ENCODE measurements around the gene SBSN.

SBSN gene, protein sequence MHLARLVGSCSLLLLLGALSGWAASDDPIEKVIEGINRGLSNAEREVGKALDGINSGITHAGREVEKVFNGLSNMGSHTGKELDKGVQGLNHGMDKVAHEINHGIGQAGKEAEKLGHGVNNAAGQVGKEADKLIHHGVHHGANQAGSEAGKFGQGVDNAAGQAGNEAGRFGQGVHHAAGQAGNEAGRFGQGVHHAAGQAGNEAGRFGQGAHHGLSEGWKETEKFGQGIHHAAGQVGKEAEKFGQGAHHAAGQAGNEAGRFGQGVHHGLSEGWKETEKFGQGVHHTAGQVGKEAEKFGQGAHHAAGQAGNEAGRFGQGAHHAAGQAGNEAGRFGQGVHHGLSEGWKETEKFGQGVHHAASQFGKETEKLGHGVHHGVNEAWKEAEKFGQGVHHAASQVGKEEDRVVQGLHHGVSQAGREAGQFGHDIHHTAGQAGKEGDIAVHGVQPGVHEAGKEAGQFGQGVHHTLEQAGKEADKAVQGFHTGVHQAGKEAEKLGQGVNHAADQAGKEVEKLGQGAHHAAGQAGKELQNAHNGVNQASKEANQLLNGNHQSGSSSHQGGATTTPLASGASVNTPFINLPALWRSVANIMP

DNA sequence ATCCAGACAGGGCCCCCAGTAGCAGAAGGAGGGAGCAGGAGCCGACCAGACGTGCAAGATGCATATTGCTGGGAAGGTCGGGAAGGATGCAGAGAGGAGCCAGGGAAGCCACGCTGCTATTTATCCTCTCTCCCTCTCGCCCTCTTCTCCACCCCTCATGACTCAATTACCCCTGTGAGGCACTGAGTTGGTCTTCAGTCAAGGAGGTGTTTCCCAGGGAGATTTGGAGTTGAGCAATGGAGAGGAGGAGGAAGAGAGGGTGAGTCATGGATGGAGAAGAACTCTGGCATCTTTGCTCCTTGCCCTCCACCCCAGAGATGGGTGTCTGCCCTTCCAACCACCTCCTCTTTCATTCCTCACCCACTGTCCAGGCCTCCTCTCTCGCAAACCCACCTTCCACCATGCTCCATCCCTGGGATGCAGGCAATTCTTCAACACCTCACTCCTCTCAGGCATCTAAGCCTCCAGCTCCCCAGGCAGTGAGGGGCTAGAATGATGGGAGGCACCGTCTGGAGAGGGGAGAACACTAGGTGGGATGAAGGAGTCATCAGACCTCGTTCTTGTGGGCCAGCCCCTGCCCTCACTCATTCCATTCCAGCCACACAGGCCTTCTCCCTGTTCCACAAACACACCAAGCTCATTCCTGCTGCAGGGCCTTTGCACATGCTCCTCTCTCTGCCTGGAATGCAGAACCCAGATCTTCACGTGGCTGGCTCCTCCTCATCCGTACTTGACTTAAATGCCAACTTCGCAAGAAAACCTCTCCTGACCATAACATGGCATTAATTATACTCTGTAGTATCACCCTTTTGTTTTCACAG, at the start of gene SBSN:
Gene SBSN (minus strand): TSS at position 94 of the 821 bp plus-strand sequence. CDS start 30 bp downstream, at position 64.
- no peak for DNase-seq

DNA sequence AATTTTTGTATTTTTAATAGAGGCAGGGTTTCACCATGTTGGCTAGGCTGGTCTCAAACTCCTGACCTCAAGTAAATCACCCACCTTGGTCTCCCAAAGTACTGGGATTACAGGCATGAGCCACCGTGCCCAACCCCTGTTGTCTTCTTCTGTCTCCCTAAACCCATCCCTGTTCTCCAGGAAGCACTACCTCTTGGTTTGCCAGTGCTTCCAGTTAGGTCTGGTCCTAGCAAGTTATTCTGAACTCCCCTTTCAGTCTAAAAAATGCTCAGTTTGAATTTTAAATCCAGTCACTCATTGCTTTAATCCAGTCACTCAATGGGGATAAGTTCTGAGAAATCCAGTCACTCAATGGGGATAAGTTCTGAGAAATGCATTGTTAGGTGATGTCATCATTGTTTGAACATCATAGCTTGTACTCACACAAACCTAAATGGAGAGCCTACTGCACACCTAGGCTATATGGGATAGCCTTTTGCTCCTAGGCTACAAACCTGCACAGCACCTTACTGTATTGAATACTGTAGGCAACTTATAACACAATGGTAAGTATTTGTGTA, 43.4 kb upstream of the SBSN start:
- DNase-seq: no peak

DNA sequence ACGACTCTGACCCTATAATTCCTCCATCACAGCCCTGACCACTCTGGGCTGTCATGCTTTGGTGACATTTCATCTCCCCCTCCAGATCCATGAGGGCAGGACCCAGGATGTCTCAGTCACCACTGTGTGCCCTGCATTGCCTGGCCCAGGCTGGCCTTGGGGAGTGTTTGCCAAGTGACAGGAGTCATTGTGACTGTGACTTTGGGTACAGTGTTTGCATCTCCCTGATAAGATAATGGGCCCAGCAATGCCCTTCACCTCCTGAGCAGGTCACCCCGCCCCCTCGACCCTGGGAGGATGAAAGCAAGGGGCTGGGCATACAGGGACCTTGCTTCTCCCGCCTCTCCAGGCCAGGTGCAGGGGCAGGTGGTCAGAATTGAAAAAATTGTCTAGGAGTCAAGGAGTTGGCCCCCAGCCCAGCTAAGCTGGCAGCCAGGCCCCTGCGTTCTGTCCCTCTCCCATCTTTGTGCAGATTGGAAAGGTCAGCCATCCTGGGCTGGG, 41.2 kb upstream of the SBSN start:
- DNase-seq: no peak

DNA sequence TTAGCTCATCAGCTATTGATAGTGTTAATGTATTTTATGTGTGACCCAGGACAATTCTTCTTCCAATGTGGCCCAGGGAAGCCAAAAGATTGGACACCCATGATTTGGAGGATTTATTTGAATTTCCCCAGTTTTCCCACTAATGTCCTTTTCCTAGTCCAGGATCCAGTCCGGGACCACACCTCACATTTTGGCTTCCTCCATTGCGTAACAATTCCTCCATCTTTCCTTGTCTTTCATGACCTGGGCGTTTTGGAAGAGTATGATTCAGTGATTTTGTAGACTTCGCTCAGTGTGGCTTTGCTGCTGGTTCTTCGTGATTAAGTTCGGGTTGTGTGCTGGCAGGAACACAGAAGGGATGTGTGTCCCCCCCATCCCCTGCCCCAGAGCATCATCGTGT, 38.6 kb upstream of the SBSN start:
- DNase-seq: no peak

DNA sequence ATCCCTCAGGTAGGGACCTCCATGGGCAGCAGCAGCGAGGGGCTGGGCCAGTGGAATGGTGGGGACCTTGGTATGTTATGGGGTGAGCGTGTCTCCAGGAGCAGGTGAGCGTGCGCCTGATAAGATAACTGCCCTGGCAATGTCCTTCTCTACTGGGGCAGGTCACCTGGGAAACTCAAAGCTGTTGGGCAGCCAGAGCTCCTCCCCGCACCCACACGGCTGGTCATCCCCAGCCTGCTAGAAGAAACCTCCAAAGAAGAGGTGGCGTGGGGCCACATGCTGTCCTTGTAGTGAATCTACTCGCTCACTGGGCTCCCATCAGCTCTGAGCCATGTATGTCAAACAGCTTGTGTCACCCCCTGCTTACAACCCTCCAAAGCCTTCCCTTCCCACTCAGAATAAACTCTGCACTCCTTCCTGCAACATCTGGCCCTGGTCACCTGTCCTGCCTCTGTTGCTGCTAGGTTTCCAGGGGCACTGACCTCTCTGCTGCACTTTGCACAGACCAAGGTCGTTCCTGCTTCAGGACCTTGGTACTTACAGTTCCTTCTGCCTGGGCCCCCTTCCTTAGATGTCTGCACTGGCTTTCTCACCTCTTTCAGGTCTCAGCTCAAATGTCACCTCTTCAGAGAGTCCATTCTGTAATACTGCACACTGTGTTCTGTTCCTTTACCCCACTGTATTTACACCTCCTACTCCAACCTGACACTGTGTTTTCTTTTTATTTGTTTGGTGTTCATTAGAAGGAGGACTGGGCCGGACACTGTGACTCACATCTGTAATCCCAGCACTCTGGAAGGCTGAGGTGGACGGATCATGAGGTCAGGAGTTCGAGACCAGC, 37.1 kb upstream of the SBSN start:
- no peak for DNase-seq

DNA sequence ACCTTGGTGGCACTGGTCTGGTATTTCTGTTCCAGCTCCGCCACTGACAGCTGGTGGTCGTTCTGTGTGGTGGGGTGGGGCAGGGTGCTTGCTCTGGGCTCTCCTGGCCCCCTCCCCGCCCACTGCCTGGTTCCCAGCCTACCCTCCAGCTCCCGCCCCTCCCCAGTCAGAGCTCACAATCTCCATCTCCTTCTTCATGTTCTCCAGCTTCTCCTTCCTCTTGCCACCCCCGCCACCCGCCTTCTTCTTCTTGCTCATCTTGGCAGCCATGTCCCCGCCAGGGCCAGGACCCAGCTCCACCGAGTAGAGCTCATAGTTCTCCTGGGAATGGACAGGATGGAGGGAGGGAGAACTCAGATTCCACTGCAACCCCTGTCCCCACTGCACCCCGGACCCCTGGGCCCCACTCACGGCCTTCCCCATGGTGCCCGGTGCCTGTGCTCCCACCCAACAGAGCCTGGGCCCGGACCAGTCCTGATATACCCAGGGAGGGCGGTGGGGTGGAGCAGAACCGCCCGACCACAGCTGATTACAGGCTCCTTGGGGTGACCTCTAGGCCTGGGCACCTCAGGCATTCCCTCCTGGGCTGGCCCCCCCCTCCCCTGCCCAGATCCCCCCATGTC, 35.2 kb upstream of the SBSN start, which contains the start of gene ATP4A:
Gene ATP4A (minus strand): TSS at position 452 of the 623 bp plus-strand sequence. CDS start 29 bp downstream, at position 423.
- no peak for DNase-seq

DNA sequence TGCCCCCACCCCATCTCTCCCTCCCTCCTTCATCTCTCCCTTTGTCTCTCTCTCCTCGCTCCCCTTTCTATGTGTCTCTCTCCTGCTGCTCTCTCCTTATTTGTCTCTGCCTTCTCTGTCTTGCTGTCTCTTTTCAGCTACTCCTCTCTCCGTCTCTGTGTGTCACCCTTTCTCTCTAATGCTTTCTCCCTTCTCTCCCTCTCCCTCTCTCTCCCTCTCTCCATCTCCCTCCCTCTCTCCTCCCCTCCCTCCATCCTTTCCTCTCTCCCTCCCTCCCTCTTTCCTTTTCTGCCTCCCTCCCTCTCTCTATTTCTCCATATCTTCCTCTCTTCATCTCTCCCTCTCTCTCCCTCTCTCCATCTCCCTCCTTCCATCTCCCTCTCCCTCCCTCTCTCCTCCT, 34.7 kb upstream of the SBSN start:
- no peak for DNase-seq

DNA sequence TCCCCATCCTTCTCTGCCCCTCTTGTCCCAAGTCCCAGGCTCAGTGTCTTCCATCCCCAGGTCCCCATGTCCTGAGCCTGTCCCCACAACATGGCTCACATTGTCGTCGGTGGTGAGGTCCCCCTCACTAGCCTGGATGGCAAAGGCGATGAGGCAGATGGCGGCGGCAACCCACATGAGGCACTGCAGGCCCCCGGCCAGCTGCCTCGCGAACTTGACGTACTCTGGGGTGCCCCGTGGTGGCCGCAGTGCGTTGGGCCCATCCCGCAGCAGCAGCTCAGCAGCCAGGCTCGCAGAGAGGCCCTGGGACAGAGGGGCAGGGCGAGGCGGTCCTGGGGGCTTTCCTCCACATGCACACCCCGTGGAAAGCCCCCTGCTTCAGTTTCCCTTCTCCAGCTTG, 34.2 kb upstream of the SBSN start:
- no peak for DNase-seq

DNA sequence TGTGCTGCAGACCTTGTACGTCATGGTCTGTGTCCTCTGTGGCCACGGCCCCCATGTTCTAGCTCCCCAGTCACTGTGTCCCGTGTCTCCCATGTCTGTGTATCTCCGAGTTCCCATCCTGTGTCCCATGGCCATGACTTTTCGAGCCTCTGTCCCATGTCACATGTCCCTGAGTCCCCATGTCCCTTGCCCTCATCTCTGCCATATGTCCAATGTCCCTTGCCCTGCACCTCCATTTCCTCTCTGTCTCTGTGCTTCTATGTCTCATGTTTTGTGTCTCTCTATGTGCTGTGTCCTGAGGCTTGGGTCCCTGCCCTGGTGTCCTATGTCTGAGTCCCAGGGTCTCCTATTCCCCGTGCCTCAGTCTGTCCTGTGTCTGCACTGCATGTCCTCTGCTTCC, 33.3 kb upstream of the SBSN start:
- DNase-seq: no peak

DNA sequence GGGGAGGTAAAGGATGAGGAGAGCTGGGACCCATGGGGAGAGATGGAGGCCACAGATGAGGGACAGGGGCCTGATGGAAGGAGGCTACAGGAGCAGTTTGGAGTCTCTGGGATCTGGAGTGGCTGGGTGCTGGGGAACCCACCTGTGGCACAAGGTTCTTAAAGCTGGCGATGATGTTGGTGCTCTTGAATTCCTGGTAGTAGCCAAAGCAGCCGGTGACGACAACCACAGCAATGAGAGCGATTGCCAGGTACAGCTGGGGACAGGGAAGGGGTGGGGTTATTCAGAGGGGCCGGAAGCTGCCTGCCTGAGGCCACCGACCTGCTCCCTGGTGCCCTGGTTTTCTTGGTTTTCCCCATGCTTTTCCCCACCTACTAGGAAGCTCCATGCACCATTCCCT, 32.6 kb upstream of the SBSN start:
- no peak for DNase-seq

DNA sequence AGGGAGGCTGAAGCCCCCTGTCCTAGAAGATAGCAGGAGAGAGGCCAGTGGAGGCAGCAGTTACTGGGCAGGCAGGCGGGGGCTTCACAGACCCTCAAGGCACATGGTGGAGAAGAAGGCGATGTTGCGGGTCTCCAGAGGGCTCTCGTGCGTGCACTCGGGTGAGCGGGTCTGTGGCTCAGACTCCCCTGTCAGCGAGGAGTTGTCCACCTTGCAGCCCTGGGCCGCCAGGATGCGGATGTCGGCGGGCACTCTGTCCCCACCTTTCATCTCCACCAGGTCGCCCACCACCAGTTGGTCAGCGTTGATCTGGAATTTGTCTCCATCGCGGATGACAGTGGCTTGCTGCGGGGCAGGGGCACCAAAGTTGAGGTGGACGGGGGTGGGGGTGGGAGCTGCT, 32.2 kb upstream of the SBSN start:
- no peak for DNase-seq

DNA sequence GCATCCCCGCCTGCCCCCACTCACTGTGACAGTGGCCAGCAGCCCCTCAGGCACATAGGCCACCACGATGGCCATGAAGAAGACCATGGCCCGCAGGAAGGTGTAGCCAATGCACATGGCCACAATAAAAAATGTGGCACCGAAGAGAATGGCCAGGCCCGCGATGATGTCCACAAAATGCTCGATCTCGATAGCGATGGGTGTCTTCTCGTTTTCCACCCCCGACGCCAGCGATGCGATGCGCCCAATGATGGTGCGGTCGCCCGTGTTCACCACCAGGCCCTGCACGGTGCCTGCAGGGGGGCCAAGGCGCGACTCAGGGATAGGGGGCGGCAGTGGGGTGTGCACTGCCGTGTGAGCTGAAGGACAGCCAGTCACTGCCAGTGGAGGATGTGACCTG, 31.7 kb upstream of the SBSN start:
- no peak for DNase-seq

DNA sequence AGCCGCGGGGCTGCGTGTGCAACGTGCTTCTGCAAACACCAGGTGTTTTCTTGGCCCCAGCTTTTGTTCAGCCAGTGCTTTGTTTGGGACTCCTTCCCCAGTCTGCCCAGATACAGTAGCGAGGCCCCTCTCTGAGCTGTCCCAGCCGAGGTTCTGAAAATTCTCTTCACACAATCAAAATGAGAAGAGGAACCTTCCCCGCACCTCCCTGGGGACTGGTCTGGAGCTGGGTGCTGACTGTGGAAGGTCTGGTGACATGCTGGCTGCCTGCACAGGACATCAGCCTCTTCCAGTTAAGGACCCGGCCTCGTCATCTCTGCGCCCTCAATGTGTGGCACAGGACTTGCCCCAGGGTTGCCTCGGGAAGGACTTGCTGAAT, 31.2 kb upstream of the SBSN start:
- DNase-seq: no peak

DNA sequence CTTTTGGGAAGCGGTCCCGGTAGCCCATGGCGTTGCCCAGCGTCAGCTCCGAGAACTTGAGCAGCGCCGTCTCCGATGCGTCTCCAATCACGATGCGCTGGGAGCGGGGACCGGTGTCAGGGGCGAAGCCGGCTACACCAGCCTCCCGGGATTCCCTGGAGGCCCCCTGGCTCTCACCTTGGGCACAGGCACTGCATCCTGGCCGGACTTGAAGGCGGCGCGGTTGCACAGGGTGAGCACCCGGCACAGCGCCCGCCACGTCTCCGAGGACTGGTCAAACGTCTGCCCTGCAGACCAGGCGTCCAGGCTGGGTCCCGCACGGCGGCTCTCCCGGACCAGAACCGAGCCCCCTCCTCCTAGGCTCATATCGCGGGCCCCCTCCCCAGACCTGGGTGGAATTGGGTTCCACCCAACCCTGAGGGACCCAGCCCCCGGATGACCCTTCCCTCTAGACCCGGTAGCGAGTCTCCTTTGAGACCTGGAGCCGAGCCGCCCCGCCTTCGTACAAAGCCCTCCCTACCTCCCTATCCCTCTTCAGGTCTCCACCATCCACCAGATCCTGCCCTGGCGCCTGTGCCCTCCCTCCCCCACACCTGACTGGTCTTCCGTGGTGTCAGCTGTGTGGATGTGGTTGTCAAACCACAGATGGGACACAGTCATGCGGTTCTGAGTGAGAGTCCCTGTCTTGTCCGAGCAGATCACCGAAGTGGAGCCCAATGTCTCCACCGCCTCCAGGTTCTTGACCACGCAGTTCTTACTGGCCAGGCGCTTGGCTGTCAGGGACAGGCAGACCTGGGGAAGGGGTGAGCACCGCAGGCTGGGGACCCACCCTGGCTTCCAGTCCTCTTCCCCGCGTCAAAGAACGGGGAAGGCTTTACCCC, 30.5 kb upstream of the SBSN start:
- DNase-seq: no peak

DNA sequence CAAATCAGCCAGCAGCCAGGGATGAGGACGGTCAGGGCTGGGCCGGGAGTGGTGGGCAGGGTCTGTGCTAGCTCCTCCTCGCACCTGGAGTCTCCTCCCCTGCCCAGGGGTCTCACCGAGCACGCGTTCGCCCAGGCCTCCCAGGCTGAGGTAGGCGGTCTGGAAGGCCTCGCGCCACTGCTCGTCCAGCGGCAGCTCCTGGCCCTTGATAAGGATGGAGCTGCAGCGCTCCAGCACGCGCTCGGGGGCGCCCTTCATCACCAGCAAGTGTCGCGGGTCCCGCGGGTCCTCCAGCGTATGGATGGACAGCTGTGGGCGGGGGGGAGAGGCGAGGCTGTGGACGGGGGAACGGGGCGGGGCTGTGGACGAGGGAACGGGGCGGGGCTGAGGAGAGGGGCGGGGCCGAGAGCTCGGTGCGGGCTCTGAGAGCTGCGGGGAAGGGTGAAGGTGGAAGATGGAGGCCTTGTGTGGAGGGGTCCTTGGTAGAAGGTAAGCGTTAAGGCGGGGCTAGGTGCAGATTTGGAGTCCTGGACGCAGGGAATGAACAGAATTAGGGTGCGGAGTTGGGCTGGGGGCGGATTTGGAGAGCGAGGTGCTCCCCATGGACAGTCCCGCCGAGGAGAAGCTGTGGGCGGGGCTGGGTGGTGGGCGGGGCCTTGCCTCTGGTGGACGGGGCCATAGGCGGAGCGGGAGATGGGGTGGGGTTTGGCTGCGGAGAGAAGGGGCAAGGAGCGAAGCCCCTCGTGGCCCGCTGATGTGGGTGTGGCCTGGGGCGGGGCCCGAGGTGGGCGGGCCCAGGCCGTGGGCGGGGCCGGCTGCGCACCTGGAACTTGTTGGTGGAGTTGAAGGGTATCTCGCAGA, 29.7 kb upstream of the SBSN start:
- peak; percentile 32 for DNase-seq

DNA sequence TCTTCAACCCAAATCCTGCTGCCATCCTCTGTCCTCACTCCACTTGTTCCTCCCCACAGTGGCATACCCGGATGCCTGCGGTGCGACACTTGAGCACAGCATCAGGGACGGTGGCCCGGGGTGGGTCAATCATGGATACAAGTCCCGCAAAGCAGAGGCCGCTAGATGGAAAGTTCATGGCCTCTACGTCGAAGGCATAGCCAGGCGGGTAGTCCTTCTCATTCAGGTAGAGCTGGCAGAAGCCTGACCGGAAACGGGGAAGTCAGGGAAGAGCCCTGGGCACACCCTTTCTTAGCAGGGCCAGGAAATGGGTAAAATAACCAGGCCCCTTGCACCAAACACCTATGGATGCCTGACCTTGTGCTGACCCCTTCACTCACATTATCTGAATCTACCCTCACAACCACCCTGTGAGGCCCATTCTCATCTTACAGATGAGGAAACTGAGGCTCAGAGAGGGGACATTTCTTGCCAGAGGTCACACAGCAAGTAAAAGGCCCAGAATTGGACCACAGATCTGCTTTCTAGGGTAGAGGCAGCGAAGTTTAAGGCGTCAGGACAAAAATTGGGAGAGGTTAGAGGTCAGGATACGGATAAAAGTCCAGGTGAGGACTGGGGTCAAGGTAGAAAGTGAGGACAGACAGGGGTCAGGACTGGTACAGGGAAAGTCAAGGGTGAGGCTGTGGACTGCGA, 28.9 kb upstream of the SBSN start:
- DNase-seq: no peak

DNA sequence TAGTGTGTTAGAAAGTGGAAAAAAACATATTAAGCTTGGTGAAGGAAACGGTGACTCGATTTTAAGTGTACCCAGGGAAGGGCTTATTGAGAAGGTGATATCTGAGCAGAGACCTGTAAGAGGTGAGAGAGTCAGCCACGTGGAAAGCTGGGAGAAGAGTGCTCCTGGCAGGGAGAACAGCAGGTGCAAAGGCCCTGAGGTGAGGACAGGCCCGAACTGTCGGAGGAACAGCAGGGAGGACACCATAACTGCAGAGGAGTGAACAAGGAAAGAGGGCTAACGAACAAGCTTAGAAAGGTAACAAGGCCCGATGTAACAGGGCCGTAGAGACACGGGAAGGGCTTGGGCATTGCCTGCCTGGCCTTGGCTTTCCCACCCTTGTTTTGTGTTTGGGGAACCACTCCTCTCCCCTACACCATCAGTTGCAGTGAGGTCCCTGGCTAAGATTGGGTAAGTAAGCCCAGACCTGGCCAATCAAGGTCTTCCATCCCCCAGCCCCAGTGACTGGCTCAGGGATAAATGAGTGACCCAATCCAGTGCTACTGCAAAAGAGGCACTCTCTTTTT, 28.0 kb upstream of the SBSN start:
- DNase-seq: no peak

DNA sequence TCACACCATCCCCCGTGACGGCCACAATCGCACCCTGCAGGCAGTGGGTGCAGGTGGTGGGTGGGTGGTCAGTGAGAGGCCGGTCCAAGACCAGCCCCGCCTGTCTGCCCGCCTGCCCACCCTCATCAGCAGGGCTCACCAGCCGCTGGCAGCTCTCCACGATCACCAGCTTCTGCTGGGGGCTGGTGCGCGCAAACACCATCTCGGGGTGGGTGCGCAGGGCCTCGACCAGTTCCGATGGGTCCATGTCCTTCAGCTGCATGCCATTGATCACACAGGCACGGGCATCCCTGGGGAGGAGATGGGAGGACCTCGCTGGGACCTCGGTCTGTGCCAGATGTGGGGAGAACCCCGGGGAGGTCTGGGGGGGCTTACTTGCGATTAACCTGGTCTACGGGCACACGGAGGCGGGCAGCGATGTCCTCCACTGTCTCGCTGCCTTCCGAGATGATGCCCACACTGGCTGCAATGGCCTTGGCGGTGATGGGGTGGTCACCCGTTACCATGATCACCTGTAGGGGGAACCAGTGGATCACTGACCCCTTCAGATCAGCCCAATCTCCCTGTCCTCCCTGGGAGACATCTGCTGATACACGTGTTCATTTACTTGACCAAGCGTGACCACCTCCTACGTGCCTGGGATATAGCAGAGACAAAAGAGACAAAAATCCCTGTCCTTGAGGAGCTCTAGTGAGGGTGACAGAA, 27.3 kb upstream of the SBSN start:
- no peak for DNase-seq

Measured in activated CD4-positive, alpha-beta T cell treated with anti-CD3 and anti-CD28 coated beads for 1 hour (primary cell).